K562 (cell line): Measurements from ENCODE around the gene LYPD6B. TPM values are rescaled to one million over a fixed set of nuclear protein-coding genes. Genes with fewer than 3 reads are reported as not detected.

Source experiments
- ATAC-seq: fragments of 200-7000 bp; cut with Tn5 transposase; 3 replicates; pipeline ENCODE4 v1.9.1; 2020; ENCODE audit warnings: moderate library complexity
- BruUV-seq: library from RNA; stranded (reverse); fragments of 400-500 nt; replicated peaks from 2 replicates; lab custom pipeline; 2021; lab: Mats Ljungman, UMichigan
- CTCF ChIA-PET: fragments of 300-600 bp; formaldehyde crosslinking; extraction: SDS; loops from one replicate; lab custom pipeline; 2021; ENCODE audit warnings: low intra/inter-chr PET ratio; lab: Yijun Ruan, JAX
- POLR2A ChIA-PET: fragments of 300-600, 350-650 bp; sonication (Branson Sonifier 250); formaldehyde crosslinking; extraction: SDS; loops from one replicate; lab custom pipeline; 2021; ENCODE audit warnings: antibody characterized with exemption, inconsistent platforms; lab: Yijun Ruan, JAX
- DNase-seq, 4 experiments: peaks; one replicate each; pipeline versions ENCODE4 v3.0.0 to v3.0.0-alpha.2; 2011 to 2018; ENCODE audit warnings: low spot score in 3 of 4, mixed read lengths in 3 of 4; ENCODE audit errors: extremely low read depth in 1 of 4
- FAIRE-seq: peaks from 2 replicates; lab custom pipeline; 2011; peaks lifted over from hg19 to GRCh38; lab: Jason Lieb, UNC
- H2AFZ ChIP-seq: 2 replicates; pipeline ENCODE4 v1.6.0; 2011; ENCODE audit warnings: low read depth, low read length, control low read depth, inconsistent platforms
- H3K27ac ChIP-seq: fragments of 200-600 bp; 3 replicates; pipeline ENCODE4 v1.8.0; 2011; ENCODE audit warnings: low read depth, mild to moderate bottlenecking, control low read depth, inconsistent platforms, low read length, moderate library complexity, mixed read lengths; ENCODE audit errors: extremely low read depth
- H3K27me3 ChIP-seq, 2 experiments: fragments of 300-600 bp in 1 of 2; 2 replicates in 1 of 2; 3 replicates in 1 of 2; pipeline versions ENCODE4 v1.6.0 to v1.8.0; 2011; ENCODE audit warnings: inconsistent platforms in 2 of 2, low read length in 2 of 2, mild to moderate bottlenecking in 1 of 2, mixed read lengths in 1 of 2, moderate library complexity in 1 of 2; ENCODE audit not compliant: control insufficient read depth in 2 of 2, insufficient read depth in 2 of 2
- H3K36me3 ChIP-seq: fragments of 300-600 bp; 3 replicates; pipeline ENCODE4 v1.8.0; 2011; ENCODE audit warnings: mild to moderate bottlenecking, low read length, inconsistent platforms; ENCODE audit not compliant: control insufficient read depth, insufficient read depth
- H3K4me1 ChIP-seq, 2 experiments: fragments of 200-600 bp in 1 of 2; replicated peaks in 1 of 2; 2 replicates in 1 of 2; 3 replicates in 1 of 2; pipeline versions ENCODE4 v1.5.1 to v1.8.0; 2011; ENCODE audit warnings: inconsistent platforms in 2 of 2, low read length in 2 of 2, mild to moderate bottlenecking in 1 of 2, mixed read lengths in 1 of 2, moderate library complexity in 1 of 2; ENCODE audit not compliant: control insufficient read depth in 2 of 2, insufficient read depth in 2 of 2
- H3K4me2 ChIP-seq: 2 replicates; pipeline ENCODE4 v1.6.1; 2011; ENCODE audit warnings: low read length, control low read depth, inconsistent platforms, mixed read lengths; ENCODE audit not compliant: insufficient read depth
- H3K4me3 ChIP-seq: fragments of 200-600 bp; sonication (generic), shearing (Covaris generic); 2 replicates; pipeline ENCODE4 v1.5.1; 2016; ENCODE audit warnings: control low read depth, inconsistent platforms
- H3K79me2 ChIP-seq: fragments of 200-600 bp; 3 replicates; pipeline ENCODE4 v1.8.0; 2011; ENCODE audit warnings: low read length, inconsistent platforms; ENCODE audit not compliant: control insufficient read depth, insufficient read depth
- H3K9ac ChIP-seq, 2 experiments: 2 replicates each; pipeline versions ENCODE4 v1.6.0 to v1.6.1; 2011; ENCODE audit warnings: low read depth in 2 of 2, low read length in 2 of 2, control low read depth in 1 of 2, inconsistent platforms in 1 of 2, mild to moderate bottlenecking in 1 of 2, mixed read lengths in 1 of 2; ENCODE audit not compliant: insufficient read depth in 1 of 2
- H3K9me1 ChIP-seq: one replicate; pipeline ENCODE4 v1.6.0; 2011; ENCODE audit warnings: inconsistent platforms, mild to moderate bottlenecking, low read length, moderate library complexity; ENCODE audit not compliant: control insufficient read depth, insufficient read depth
- H3K9me3 ChIP-seq: replicated peaks from 2 replicates; pipeline ENCODE4 v1.5.1; 2011; ENCODE audit warnings: low read depth, low read length, inconsistent platforms; ENCODE audit not compliant: control insufficient read depth, insufficient read depth
- H4K20me1 ChIP-seq: replicated peaks from 2 replicates; pipeline ENCODE4 v1.6.1; 2011; ENCODE audit warnings: low read length, inconsistent platforms, mixed read lengths; ENCODE audit not compliant: control insufficient read depth, insufficient read depth
- DDX20 ChIP-seq: fragments of 450-650 bp; IDR thresholded peaks from 2 replicates; pipeline ENCODE4 v1.6.1; 2016; ENCODE audit warnings: missing genetic modification characterization, low read depth, mild to moderate bottlenecking, missing compliant biosample characterization, moderate library complexity
- ETS2 ChIP-seq: IDR thresholded peaks from 2 replicates; pipeline ENCODE4 v1.6.1; 2016; ENCODE audit warnings: borderline replicate concordance, missing genetic modification characterization, mild to moderate bottlenecking, moderate library complexity, missing compliant biosample characterization; ENCODE audit not compliant: poor library complexity, severe bottlenecking
- HEY1 ChIP-seq: fragments of 250-450 bp; sonication (Bioruptor Pico); IDR thresholded peaks from 2 replicates; pipeline ENCODE4 v1.5.0; 2020; ENCODE audit warnings: mild to moderate bottlenecking, moderate library complexity, borderline replicate concordance
- HIVEP1 ChIP-seq: fragments of 250-450 bp; sonication (Bioruptor Pico); IDR thresholded peaks from 2 replicates; pipeline ENCODE4 v1.4.0; 2020; ENCODE audit warnings: mild to moderate bottlenecking
- HNRNPK ChIP-seq: fragments of 200-400 bp; formaldehyde crosslinking; IDR thresholded peaks from one replicate; pipeline ENCODE4 v1.6.1; 2018; ENCODE audit warnings: mild to moderate bottlenecking, low read depth, low read length; ENCODE audit not compliant: poor library complexity, severe bottlenecking
- ZNF449 ChIP-seq: fragments of 250-450 bp; sonication (Bioruptor Pico); IDR thresholded peaks from 2 replicates; pipeline ENCODE4 v1.8.0; 2022; ENCODE audit warnings: moderate library complexity, mild to moderate bottlenecking, inconsistent platforms
- ZNF780A ChIP-seq: fragments of 250-450 bp; sonication (Bioruptor Pico); IDR thresholded peaks from 2 replicates; pipeline ENCODE4 v1.5.0; 2021; ENCODE audit warnings: mild to moderate bottlenecking
- WGBS: fragments of 100-300 bp; shearing (Covaris generic); methylation state at CpG from one replicate; pipeline ENCODE4 v1.1.6; 2016; ENCODE audit warnings: low coverage, mixed read lengths; ENCODE audit not compliant: insufficient coverage; ENCODE audit errors: missing lambda C conversion rate; 5-methylcytosine and 5-hydroxymethylcytosine counted together
- in situ Hi-C: fragments of 300-500 bp; cut with MboI; formaldehyde crosslinking; loops from 4 replicates; pipeline ENCODE4 v1.15.0; 2018; ENCODE audit warnings: inconsistent platforms, mixed read lengths
- intact Hi-C: fragments of 100-400 bp; cut with micrococcal nuclease; formaldehyde crosslinking; loops from 2 replicates; pipeline ENCODE4 v1.14.2; 2022
- polyA plus RNA-seq, 8 experiments: library from polyadenylated mRNA; depleted of rRNA in 4 of 8; stranded (reverse) in 5 of 8; unstranded in 3 of 8; fragments of >200 nt; fragmentation: Nextera tagmentation in 2 of 8; fragmentation: Illumina TruSeq in 1 of 8; extraction: Ambion mirVana in 2 of 8; extraction: Trizol in 1 of 8; gene quantifications; 2 replicates each; pipeline versions ENCODE4 v1.2.1 to v1.2.3, GENCODE V29; 2011 to 2014; ENCODE audit warnings: inconsistent platforms in 1 of 8, missing spikeins in 1 of 8
- total RNA-seq, 7 experiments: library from RNA; depleted of rRNA in 6 of 7; stranded (reverse); fragments of >200 nt in 6 of 7; fragmentation: Illumina TruSeq in 2 of 7; extraction: Trizol in 2 of 7; gene quantifications; 2 replicates each; pipeline versions ENCODE4 v1.2.1 to v1.2.3, GENCODE V29; 2011 to 2021; ENCODE audit warnings: low replicate concordance in 1 of 7

Gene LYPD6B
- total and polyA plus RNA-seq, 9 of the 15 experiments (the other 6 are each of a cell fraction or from before 2014, with no cell fraction given), result not detected

GRCh38 chr2:149136111-149136510, 97.6 kb downstream of the LYPD6B start:
- no peak for TF ChIP-seq ZNF780A
- TF ChIP-seq DDX20 (tag), result no peak
- TF ChIP-seq HIVEP1, result no peak
- TF ChIP-seq HEY1, result no peak
- no peak for TF ChIP-seq ZNF449
- no peak for TF ChIP-seq HNRNPK
- no peak for TF ChIP-seq ETS2
- no peak overlapping the region for H3K27ac ChIP-seq
- POLR2A ChIA-PET, result interaction anchor here (0.6 kb wide), 2 partner anchors 322 to 498 kb away, joined by 3 read pairs; no protein-coding TSS in a partner anchor
- WGBS, result 0% methylated on average over 4 of the region's 4 CpGs
- H4K20me1 ChIP-seq, result no peaks in the 10 kb centered on the region
- no peaks in the 10 kb centered on the region for H3K79me2 ChIP-seq
- DNase-seq (no peak), FAIRE-seq (no peak), ATAC-seq (no peak)
- no peak overlapping the region for H3K9ac ChIP-seq
- H2AFZ ChIP-seq, result no peak overlapping the region
- intact Hi-C loops, result no loop called here
- H3K27me3 ChIP-seq, result no peaks in the 10 kb centered on the region
- CTCF ChIA-PET, result no interaction called here
- H3K4me1 ChIP-seq, result no peaks in the 10 kb centered on the region
- no peaks in the 10 kb centered on the region for H3K9me1 ChIP-seq
- in situ Hi-C loops, result no loop called here
- no TSS peak for BruUV-seq
- no peak overlapping the region for H3K4me2 ChIP-seq
- H3K9me3 ChIP-seq, result no peaks in the 10 kb centered on the region
- H3K36me3 ChIP-seq, result no peaks in the 10 kb centered on the region
- no peak overlapping the region for H3K4me3 ChIP-seq
